Gastroesophageal sphincter (tissue), 4 donors: ENCODE results near the gene SEMA3A. TPM values are rescaled to one million over a fixed set of nuclear protein-coding genes. Genes with fewer than 3 reads are reported as not detected.
"Not testable (repeated sequence)": the region's sequence is repeated elsewhere in the genome, so short reads cannot be mapped to it uniquely, and the experiment has no call there.

Experiments
- ATAC-seq: fragments of 150-250 bp; one replicate; pipeline ENCODE4 v1.9.1; 2016; ENCODE audit warnings: mild to moderate bottlenecking, moderate library complexity
- H3K27ac ChIP-seq, 4 donors: fragments of 200-600 bp; sonication (generic) in 3 of 4; 1 replicate in 3 of 4; 2 replicates in 1 of 4; pipeline ENCODE4 v1.5.1; 2016 to 2019
- H3K27me3 ChIP-seq: fragments of 200-600 bp; sonication (generic); one replicate; pipeline ENCODE4 v1.5.1; 2019
- H3K36me3 ChIP-seq, 2 donors: fragments of 200-600 bp; sonication (generic); one replicate each; pipeline ENCODE4 v1.5.1; 2019; ENCODE audit warnings: control low read depth in 1 of 2
- H3K4me1 ChIP-seq, 3 donors: fragments of 200-600 bp; sonication (generic); 1 replicate in 2 of 3; 2 replicates in 1 of 3; pipeline ENCODE4 v1.5.1; 2016 to 2019; ENCODE audit warnings: control low read depth in 2 of 3
- H3K4me3 ChIP-seq, 2 donors: fragments of 200-600 bp; sonication (generic); one replicate each; pipeline ENCODE4 v1.5.1; 2019; ENCODE audit warnings: mild to moderate bottlenecking in 1 of 2, moderate library complexity in 1 of 2
- H3K9me3 ChIP-seq, 3 donors: fragments of 200-600 bp; sonication (generic); one replicate each; pipeline ENCODE4 v1.5.1; 2017 to 2019; ENCODE audit warnings: control low read depth in 2 of 3
- CTCF ChIP-seq, 4 experiments: fragments of 200-600 bp in 2 of 4; fragments of 450-650 bp in 2 of 4; sonication (generic) in 1 of 4; IDR thresholded peaks; one replicate each; pipeline ENCODE4 v1.5.1; 2017 to 2019; ENCODE audit warnings: antibody characterized with exemption in 4 of 4, mild to moderate bottlenecking in 2 of 4, moderate library complexity in 2 of 4
- EP300 ChIP-seq: sonication (generic); formaldehyde crosslinking; IDR thresholded peaks from one replicate; pipeline ENCODE4 v1.6.1; 2017; ENCODE audit warnings: antibody characterized with exemption, mild to moderate bottlenecking
- POLR2A ChIP-seq, 2 donors: fragments of 450-650 bp; IDR thresholded peaks; one replicate each; pipeline ENCODE4 v1.6.1; 2017; ENCODE audit warnings: antibody characterized with exemption in 2 of 2, mild to moderate bottlenecking in 2 of 2, moderate library complexity in 1 of 2
- POLR2AphosphoS5 ChIP-seq: sonication (generic); formaldehyde crosslinking; IDR thresholded peaks from one replicate; pipeline ENCODE4 v1.6.1; 2017; ENCODE audit warnings: antibody characterized with exemption
- WGBS, 2 donors: methylation state at CpG; one replicate each; pipeline ENCODE4 v1.1.5; 2018; ENCODE audit warnings: low coverage in 1 of 2; 5-methylcytosine and 5-hydroxymethylcytosine counted together
- total RNA-seq, 4 donors: library from RNA; depleted of rRNA; stranded (reverse); fragments of >200 nt; gene quantifications; one replicate each; pipeline ENCODE4 v1.1.0, GENCODE V29; 2016

SEMA3A gene
- total RNA-seq, 4 donors from 2014 or later = 24.6 to 61.6 (median 33.0) TPM

GRCh38 chr7:84069999-84070500, 124.5 kb downstream of the SEMA3A start:
- Histone ChIP-seq H3K36me3 (no peaks in the 10 kb centered on the region), H3K4me3 (no peak overlapping the region), H3K27ac (no peak overlapping the region), H3K9me3 (no peaks in the 10 kb centered on the region), H3K27me3 (no peaks in the 10 kb centered on the region), H3K4me1 (peaks cover 0 to 16% (median 0%) of the 10 kb centered on the region in 3 donors)
- no peak for ATAC-seq
- WGBS, 2 donors = 52 to 64% methylated on average over 2 of the region's 2 CpGs
- TF ChIP-seq POLR2A (IDR thresholded peaks at IDR 0.05) (no peak), POLR2AphosphoS5 (no peak), EP300 (no peak), CTCF (IDR thresholded peaks at IDR 0.05) (no peak)

- no peak for TF ChIP-seq EP300
- no peak for TF ChIP-seq POLR2A (IDR thresholded peaks at IDR 0.05)
- no peak for TF ChIP-seq POLR2AphosphoS5
- no peak for TF ChIP-seq CTCF (IDR thresholded peaks at IDR 0.05)
- Histone ChIP-seq H3K4me1 (peaks cover 0 to 13% (median 0%) of the 10 kb centered on the region in 3 donors), H3K9me3 (no peaks in the 10 kb centered on the region), H3K27ac (no peak overlapping the region), H3K36me3 (no peaks in the 10 kb centered on the region), H3K4me3 (no peak overlapping the region), H3K27me3 (no peaks in the 10 kb centered on the region)
- no peak for ATAC-seq
- WGBS, 2 donors = 33 to 50% methylated on average over 1 of the region's 1 CpG
Measured at GRCh38 chr7:84069033-84069432, 125.6 kb downstream of the SEMA3A start.

- 89 to 90% methylated on average over 10 to 11 of the region's 28 CpGs for WGBS, 2 donors
- not testable (repeated sequence) for H3K27ac ChIP-seq, ATAC-seq, H3K36me3 ChIP-seq, H3K4me3 ChIP-seq, H3K9me3 ChIP-seq, H3K27me3 ChIP-seq
- H3K4me1 ChIP-seq = peaks cover 0 to 16% (median 0%) of the 10 kb centered on the region in 3 donors
Measured at GRCh38 chr7:84062489-84062901, 132.1 kb downstream of the SEMA3A start.

- TF ChIP-seq CTCF (IDR thresholded peaks at IDR 0.05) (no peak), POLR2AphosphoS5 (no peak), POLR2A (IDR thresholded peaks at IDR 0.05) (no peak), EP300 (no peak)
- no peaks in the 10 kb centered on the region for H3K36me3 ChIP-seq
- H3K9me3 ChIP-seq = no peaks in the 10 kb centered on the region
- H3K27me3 ChIP-seq = no peaks in the 10 kb centered on the region
- ATAC-seq = no peak
- H3K4me1 ChIP-seq = peaks cover 0 to 16% (median 0%) of the 10 kb centered on the region in 3 donors
- H3K4me3 ChIP-seq = no peak overlapping the region
- 32 to 37% methylated on average over 4 of the region's 4 CpGs for WGBS, 2 donors
- no peak overlapping the region for H3K27ac ChIP-seq
Measured at GRCh38 chr7:84060760-84061261, 133.8 kb downstream of the SEMA3A start.

GRCh38 chr7:84060000-84060399, 134.6 kb downstream of the SEMA3A start:
- TF ChIP-seq CTCF (IDR thresholded peaks at IDR 0.05) (no peak), POLR2AphosphoS5 (no peak), POLR2A (IDR thresholded peaks at IDR 0.05) (no peak), EP300 (no peak)
- no peak overlapping the region for H3K27ac ChIP-seq
- H3K4me3 ChIP-seq = no peak overlapping the region
- H3K27me3 ChIP-seq = no peaks in the 10 kb centered on the region
- no peak for ATAC-seq
- no peaks in the 10 kb centered on the region for H3K36me3 ChIP-seq
- peaks cover 0 to 16% (median 0%) of the 10 kb centered on the region in 3 donors for H3K4me1 ChIP-seq
- 100% methylated on average over 1 of the region's 1 CpG for WGBS, 2 donors
- no peaks in the 10 kb centered on the region for H3K9me3 ChIP-seq
